Kidney epithelial cell (primary cell): Measurements from ENCODE around the gene NPIPA3. TPM values are rescaled to one million over a fixed set of nuclear protein-coding genes. Genes with fewer than 3 reads are reported as not detected.
"Not testable (repeated sequence)": the region's sequence is repeated elsewhere in the genome, so short reads cannot be mapped to it uniquely, and the experiment has no call there.

Experiments
- DNase-seq: peaks from one replicate; pipeline ENCODE4 v3.0.0-alpha.2; 2010; ENCODE audit warnings: low read depth
- H3K27me3 ChIP-seq: 2 replicates; pipeline ENCODE4 v1.6.0; 2011; ENCODE audit warnings: low read length; ENCODE audit not compliant: control insufficient read depth, insufficient read depth
- H3K36me3 ChIP-seq: 2 replicates; pipeline ENCODE4 v1.5.1; 2011; ENCODE audit warnings: low read length; ENCODE audit not compliant: control insufficient read depth, insufficient read depth
- H3K4me3 ChIP-seq: 2 replicates; pipeline ENCODE4 v1.5.1; 2011; ENCODE audit warnings: low read depth, mild to moderate bottlenecking, control low read depth, low read length
- total RNA-seq: library from RNA; depleted of rRNA; stranded (reverse); fragments of >200 nt; gene quantifications from 2 replicates; pipeline ENCODE4 v1.2.3, GENCODE V29; 2015

Gene NPIPA3
- total RNA-seq, 1 donor from 2014 or later: 1.0 TPM

DNA sequence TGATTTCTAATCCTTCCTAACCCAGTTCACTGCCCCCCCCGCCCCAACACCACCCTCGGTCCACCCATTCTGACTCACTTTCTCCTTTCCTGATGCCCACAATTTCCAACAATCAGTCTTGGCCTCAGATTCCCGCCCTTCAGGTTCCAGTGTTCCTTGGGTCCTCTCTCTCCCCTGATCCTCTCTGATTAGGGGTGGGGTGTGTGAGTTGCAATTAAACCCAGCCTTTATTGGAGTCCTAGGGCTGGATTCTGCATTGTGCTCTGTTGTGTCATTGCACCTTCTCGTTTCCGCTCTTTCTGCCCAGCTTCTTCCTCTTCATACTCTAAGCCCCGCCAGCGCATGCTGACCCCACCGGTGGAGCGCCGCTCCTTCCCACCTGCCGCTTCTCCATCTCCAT, 539 bp upstream of the NPIPA3 start:
- DNase-seq, H3K27me3 ChIP-seq, H3K36me3 ChIP-seq, H3K4me3 ChIP-seq: not testable (repeated sequence)

DNA sequence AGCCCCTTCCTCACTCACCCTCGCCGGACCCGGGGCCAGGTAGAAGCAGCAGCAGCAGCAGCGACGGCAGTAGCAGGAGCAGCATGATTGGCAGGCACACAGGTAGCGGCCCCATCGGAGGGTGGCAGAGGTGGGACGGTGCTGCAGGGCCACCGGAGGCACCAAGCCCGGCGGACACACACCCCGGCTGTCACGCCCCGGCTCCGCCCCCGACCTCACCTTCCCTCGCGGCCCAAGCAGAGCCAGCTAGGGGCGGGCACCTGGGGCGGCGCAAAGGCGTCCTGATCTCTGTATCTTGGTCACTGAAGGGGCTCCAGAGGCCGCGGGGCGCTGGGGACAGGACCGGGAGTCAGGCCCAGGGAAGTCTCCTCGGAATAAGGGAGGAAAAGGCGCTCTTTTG, 30.0 kb downstream of the NPIPA3 start:
- not testable (repeated sequence) for H3K27me3 ChIP-seq, H3K4me3 ChIP-seq, DNase-seq, H3K36me3 ChIP-seq

DNA sequence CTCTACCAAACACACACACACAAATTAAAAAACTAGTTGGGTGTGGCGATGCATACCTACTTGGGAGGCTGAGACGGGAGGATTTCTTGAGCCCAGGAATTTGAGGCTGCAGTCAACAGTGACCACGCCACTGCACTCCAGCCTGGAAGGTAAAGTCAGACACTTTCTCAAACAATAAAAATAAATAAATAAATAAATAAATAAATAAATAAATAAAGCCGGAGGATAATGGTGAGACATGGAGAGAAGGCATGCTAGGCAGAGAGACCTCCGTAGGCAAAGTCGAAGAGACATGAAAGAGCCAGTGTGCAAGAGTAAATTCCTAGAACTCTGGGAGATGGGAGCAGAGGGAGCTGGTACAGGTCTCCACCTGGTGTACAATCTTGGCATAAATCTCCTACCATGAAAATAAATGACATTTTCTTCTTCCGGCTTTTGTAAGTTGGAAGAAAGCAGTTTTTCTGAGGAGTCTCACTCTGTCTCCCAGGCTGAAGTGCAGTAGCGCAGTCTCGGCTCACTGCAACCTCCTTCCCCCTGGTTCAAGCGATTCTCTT, 37.7 kb downstream of the NPIPA3 start:
- H3K4me3 ChIP-seq, DNase-seq, H3K27me3 ChIP-seq, H3K36me3 ChIP-seq: not testable (repeated sequence)

DNA sequence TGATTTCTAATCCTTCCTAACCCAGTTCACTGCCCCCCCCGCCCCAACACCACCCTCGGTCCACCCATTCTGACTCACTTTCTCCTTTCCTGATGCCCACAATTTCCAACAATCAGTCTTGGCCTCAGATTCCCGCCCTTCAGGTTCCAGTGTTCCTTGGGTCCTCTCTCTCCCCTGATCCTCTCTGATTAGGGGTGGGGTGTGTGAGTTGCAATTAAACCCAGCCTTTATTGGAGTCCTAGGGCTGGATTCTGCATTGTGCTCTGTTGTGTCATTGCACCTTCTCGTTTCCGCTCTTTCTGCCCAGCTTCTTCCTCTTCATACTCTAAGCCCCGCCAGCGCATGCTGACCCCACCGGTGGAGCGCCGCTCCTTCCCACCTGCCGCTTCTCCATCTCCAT, 38.6 kb downstream of the NPIPA3 start:
- not testable (repeated sequence) for H3K36me3 ChIP-seq, H3K4me3 ChIP-seq, DNase-seq, H3K27me3 ChIP-seq

- H3K4me3 ChIP-seq, H3K36me3 ChIP-seq, H3K27me3 ChIP-seq, DNase-seq: not testable (repeated sequence)
Measured at GRCh38 chr16:14742273-14743128, 39.3 kb downstream of the NPIPA3 start, which contains the start of gene NPIPA2. Gene NPIPA2, plus strand, starts transcription at chr16:14742533. Its CDS starts 5,533 bp downstream, at chr16:14748066.

GRCh38 chr16:14773654-14774053, 70.4 kb downstream of the NPIPA3 start:
- not testable (repeated sequence) for H3K4me3 ChIP-seq, H3K36me3 ChIP-seq, DNase-seq, H3K27me3 ChIP-seq

DNA sequence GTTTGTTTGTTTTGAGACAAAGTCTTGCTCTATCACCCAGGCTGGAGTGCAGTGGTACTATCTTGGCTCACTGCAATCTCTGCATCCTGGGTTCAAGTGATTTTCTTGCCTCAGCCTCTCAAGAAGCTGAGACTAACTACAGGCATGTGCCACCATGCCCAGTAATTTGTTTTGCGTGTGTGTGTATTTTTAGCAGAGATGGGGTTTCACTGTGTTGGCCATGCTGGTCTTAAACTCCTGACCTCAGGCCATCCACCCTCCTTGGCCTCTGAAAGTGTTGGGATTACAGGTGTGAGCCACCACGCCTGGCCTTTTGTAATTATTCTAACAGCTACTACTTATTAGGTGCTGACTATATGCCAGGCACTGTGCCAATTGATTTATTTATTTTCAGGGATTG, 72.4 kb downstream of the NPIPA3 start:
- DNase-seq, H3K36me3 ChIP-seq, H3K4me3 ChIP-seq, H3K27me3 ChIP-seq: not testable (repeated sequence)

Other genes starting within 250 kb of the NPIPA3 start
- 25.5 and 28.0 TPM in 2 replicates for gene PARN, start 73.2 kb upstream of the NPIPA3 start, total RNA-seq
- 102 and 111 TPM in 2 replicates for gene BFAR, start 70.5 kb upstream of the NPIPA3 start, total RNA-seq
- not detected in 2 replicates for gene PLA2G10, start 9.1 kb upstream of the NPIPA3 start, total RNA-seq
- 1.2 TPM in 1 of 2 replicates, not detected in the other for gene NPIPA2, start 39.1 kb downstream of the NPIPA3 start, total RNA-seq
- 60.8 and 63.2 TPM in 2 replicates for gene NOMO1, start 130.3 kb downstream of the NPIPA3 start, total RNA-seq
- 26.4 and 28.2 TPM in 2 replicates for gene NPIPA1, start 234.0 kb downstream of the NPIPA3 start, total RNA-seq